ENCODE measurements around the gene CSRP1. TPM values are rescaled to one million over a fixed set of nuclear protein-coding genes. Genes with fewer than 3 reads are reported as not detected.

The CSRP1 gene
- polyA plus RNA-seq, 4 donors, result 137 to 155 (median 150) TPM

DNA sequence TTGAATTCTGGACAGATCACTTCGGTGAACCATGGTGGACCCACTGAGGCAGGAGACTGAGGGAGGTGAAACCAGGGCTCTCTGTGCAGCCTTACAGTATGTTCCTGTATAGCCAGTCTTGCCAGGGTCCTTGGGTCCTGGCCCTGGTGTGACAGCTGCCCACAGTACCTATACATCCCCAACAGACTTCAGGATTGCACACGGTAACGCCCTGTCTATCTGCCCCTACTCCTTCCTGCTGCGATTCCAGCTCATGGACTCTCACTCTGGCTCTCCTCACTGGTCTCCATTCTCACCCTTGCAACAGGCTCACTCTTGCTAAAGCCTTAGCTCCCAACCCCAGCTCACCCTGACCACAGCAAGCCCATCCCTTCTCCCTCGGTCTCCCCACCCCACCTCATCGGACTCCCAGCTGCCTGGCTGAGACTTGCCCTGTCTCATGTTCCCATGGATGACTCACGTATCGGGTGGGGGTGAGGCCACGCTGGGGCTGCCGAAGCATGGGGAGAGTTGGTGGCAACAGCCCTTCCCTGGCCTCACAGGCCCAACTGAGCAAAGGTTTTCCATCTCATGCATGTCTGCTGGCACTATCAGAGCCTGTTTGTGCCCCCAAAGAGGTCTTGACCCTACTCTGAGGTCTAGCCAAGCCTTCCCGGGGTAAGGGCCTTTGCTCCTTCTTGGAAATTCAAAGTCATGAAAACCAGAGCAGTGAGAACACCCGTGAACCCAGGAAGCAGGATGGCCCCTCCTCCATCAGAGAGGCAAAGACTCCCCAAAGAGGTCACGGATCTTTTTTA lies 45.1 kb downstream of the CSRP1 start:
- no peak for DNase-seq (ENCODE audit: low read depth in 4 of 4, low spot score in 3 of 4)

GRCh38 chr1:201460814-201461644 lies 45.9 kb downstream of the CSRP1 start:
- DNase-seq (ENCODE audit: low read depth in 4 of 4, low spot score in 3 of 4), result no peak

- DNase-seq (ENCODE audit: low read depth in 4 of 4, low spot score in 3 of 4), result no peak
Measured at GRCh38 chr1:201459775-201460174, 47.1 kb downstream of the CSRP1 start.

GRCh38 chr1:201459052-201459451 lies 47.9 kb downstream of the CSRP1 start:
- DNase-seq (ENCODE audit: low read depth in 4 of 4, low spot score in 3 of 4), result no peak

DNA sequence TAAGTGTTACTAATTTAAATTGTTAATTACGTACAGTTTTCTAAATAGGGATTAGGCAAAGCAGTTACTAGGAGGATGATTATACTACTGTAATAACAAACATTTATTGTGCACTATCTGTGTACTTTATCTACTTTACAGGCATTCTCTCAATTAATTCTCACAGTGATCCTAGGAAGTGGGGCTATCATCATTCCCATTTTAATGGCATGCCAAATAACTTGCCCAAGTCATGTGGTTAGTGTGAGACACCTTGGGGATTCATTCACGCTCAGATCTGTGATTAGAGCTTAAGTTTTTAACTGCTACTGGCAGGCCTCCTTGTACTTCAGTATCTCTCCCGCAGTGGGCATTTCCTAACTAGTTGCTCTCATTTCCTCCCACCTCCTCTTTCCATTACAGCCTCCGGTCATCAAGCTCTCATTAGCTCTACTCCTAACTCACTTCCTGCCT lies 49.4 kb downstream of the CSRP1 start:
- DNase-seq (ENCODE audit: low read depth in 4 of 4, low spot score in 3 of 4), result no peak

DNA sequence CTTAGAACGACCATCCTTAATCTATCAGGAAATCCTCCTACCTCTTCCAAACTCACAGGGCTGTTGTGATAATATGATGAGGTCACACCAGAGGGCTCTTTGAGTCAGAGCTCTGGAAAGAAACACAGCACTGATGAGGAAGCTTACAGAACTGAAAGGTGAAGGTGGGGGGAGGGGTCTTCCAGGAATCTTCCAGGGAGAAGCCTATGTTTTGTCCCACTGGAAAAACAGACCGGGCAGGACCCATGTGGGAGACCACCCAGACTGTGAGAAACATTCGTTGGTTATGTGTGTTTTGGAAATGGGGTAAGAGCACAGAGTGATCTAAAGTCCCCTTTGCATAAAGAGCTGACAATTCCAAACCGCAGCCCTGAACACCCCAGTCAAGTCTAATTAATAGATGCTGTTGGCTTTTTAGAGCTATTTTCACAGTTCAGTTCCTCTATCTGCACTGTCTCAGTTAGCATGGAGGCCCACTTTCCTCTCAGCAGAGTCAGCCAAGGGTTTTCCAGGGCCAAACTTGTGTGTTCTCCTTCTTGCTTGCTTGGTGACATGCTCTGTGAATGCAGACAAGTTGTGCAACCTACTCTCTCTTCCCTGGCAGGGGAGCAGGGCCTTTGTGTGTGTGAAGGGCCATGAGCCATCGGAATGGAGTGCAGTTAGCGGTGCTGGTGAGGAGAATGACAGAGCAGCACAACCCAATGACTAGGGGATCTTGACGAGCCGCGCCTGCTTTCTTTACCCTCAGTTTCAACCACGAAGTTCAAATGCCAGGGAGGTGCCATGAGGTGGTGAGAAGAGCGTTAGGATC lies 50.2 kb downstream of the CSRP1 start:
- DNase-seq (ENCODE audit: low read depth in 4 of 4, low spot score in 3 of 4), result no peak

- DNase-seq (ENCODE audit: low read depth in 4 of 4, low spot score in 3 of 4), result no peak
Measured at GRCh38 chr1:201455098-201455497, 51.8 kb downstream of the CSRP1 start.

- DNase-seq (ENCODE audit: low read depth in 4 of 4, low spot score in 3 of 4), result no peak
Measured at GRCh38 chr1:201454608-201455007, 52.3 kb downstream of the CSRP1 start.

DNA sequence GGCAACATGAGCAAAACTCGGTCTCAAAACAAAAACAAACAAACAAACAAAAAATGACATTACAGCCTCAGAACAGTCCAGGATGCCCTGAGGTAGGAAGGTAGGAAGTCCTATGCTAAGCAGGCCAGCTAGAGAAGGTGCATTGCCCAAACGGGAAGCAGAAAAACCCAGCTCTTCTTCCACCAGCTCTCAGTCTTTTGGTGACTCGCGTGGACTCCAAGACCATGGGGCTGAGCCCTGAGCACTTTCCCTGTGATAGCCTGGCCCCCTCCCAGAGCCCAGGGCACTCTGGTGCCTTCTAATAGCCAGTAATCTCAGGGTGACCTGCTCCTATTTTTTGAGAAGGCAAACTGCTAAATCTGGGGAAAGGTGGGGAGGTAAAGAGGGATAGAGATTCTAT lies 54.1 kb downstream of the CSRP1 start:
- no peak for DNase-seq (ENCODE audit: low read depth in 4 of 4, low spot score in 3 of 4)

DNA sequence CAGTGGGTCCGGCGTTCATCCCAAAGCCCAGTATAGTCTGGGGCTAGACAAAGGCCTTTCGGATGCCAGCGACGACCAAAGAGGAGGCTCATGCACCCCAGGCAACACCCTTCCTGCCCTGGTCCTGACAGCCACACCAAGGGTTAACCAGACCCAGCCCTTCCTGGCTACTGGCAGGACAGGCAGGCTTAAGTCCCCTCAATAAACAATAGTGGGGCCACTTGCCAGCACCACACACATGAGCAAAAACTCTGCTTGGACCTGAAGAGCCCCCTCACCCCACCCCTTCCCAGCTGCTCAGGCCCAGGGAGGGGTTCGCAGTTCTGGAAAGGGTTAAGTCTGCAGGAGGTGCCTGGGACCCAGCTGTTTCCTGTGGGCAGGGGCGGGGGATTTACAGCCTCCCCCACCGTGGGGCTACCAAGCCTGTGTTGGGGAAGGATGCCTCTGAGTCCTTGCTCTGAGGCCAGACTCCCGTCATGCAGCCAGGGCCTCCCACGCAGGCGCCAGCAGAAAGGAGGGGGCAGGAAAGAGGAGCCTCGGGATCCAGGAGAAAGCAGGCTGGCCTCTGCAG lies 56.1 kb downstream of the CSRP1 start:
- peak in 3 of 4 donors; percentile 49 to 68 (median 49) for DNase-seq (ENCODE audit: low read depth in 4 of 4, low spot score in 3 of 4)

DNA sequence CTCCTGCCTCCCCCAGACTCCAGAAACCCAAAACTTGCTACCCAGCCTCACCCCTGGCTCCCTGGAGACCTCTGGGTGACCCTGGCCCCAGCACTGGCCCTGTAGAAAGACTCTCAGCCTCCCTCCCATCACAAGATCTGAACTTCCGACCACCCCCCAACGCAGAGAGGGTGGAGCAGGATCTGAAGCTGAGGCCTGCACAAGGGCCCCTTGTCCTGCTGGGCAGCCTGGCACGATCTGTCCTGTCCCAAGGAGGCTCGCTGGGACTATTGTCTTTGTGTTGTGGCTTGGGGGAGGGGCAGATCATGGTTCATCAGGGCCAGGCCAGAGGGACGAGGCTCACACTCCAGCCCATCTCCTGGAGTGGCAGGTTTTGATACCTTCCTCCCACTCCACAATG lies 57.9 kb downstream of the CSRP1 start:
- DNase-seq (ENCODE audit: low read depth in 4 of 4, low spot score in 3 of 4), result no peak

GRCh38 chr1:201447903-201448871 lies 58.7 kb downstream of the CSRP1 start:
- DNase-seq (ENCODE audit: low read depth in 4 of 4, low spot score in 3 of 4), result no peak

DNA sequence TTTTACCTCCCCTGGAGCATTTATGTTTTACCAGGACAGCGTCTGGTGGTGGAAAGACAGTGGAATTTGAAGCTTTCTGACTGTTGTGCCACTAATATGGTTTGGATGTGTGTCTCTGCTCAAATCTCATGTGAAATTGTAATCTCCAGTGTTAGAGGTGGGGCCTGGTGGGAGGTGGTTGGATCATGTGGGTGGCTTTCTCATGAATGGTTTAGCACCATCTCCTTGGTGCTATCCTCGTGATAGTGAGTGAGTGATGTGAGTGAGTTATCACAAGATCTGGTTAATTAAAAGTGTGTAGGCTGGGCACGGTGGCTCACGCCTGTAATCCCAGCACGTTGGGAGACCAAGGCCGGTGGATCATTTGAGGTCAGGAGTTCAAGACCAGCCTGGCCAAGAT lies 61.6 kb downstream of the CSRP1 start:
- no peak for DNase-seq (ENCODE audit: low read depth in 4 of 4, low spot score in 3 of 4)

- DNase-seq (ENCODE audit: low read depth in 4 of 4, low spot score in 3 of 4), result no peak
Measured at GRCh38 chr1:201444792-201445191, 62.1 kb downstream of the CSRP1 start.

DNA sequence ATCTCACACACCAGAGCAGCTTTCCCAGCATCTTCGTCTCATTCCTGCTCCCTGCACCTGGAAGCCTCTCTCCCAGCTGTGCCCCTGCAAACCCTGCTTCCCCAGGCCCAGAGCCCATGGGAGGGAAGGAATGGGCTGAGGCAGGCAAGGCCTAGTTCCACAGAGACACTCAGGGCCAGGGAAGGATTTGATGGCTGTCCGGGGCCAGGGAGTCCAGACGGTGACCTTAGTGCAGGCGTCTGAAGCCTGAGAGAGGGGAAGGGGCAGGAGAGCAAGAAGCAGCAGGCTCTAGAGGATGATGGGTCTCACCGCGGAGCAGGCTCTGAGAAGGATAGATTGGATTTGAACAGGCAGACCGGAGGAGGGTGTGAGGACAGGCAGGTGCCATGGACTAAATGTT lies 63.2 kb downstream of the CSRP1 start:
- DNase-seq (ENCODE audit: low read depth in 4 of 4, low spot score in 3 of 4), result no peak

- DNase-seq (ENCODE audit: low read depth in 4 of 4, low spot score in 3 of 4), result no peak
Measured at GRCh38 chr1:201436969-201437368, 70.0 kb downstream of the CSRP1 start.

DNA sequence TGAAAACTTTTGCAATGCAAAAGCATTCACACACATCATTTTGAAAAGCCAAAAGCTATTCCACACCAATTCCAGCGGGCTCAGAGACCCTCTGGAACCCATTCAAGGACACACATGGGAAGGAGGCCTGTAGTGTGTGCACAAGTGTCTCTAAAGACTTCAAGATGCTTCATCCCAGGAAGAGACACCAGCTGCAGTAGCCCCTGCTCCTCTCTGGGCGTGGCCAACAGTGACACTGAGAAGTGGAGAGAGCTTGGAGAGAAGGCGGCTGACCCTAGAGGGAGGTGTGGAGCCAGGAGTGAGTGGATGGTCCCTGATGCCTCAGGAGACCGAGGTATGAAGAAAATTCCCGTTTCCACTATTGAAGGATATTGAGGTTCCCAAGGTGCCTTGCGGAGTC lies 70.5 kb downstream of the CSRP1 start:
- DNase-seq (ENCODE audit: low read depth in 4 of 4, low spot score in 3 of 4), result no peak

DNA sequence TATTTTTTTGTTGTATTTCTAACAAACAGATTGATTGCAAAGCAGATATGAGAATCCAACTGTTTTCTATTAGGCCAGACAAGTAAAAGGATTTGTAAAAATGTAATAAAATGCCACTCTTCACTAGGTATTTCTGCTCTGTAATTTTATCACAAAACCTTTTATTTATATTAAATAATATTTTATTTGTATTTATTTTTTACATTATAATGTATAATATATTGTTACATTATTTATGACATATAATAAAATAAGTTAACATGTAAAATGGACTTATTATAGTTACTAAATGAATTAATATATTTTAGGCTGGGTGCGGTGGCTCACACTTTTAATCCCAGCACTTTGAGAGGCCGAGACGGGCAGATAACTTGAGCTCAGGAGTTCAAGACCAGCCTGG lies 72.7 kb downstream of the CSRP1 start:
- no peak for DNase-seq (ENCODE audit: low read depth in 4 of 4, low spot score in 3 of 4)

DNA sequence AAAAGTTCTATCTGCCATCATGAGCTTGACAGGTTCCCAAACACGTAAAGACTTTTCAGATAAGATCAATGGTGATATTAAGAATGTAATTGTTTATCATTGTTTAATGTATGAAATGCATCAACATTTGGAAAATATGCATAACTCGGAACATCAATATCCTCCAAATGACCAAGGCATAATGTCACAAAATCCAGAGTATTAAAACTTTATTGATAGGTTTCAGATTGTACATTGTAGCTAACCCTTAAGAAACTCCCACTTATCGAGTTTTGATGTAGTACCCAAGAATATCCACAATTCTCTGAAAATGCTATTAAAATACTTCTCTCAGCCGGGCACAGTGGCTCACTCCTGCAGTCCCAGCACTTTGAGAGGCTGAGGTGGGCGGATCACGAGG lies 73.3 kb downstream of the CSRP1 start:
- no peak for DNase-seq (ENCODE audit: low read depth in 4 of 4, low spot score in 3 of 4)
